Measurements from ENCODE around the gene CALML5.

Gene CALML5

GRCh38 chr10:5536486-5537081 lies 37.2 kb upstream of the CALML5 start:
- Histone ChIP-seq H3K9me3 (ENCODE audit: insufficient read depth, low read length, severe bottlenecking) (no peaks in the 10 kb centered on the region), H3K4me1 (ENCODE audit: insufficient read depth, low read length) (no peaks in the 10 kb centered on the region), H2AFZ (ENCODE audit: low read depth, low read length) (no peak overlapping the region), H3K27ac (ENCODE audit: low read length) (no peak overlapping the region), H4K20me1 (ENCODE audit: insufficient read depth, low read length) (0 out of 2 replicates have a peak, but pooled peaks cover 2% of the 10 kb centered on the region), H3K79me2 (ENCODE audit: insufficient read depth, low read length) (no peaks in the 10 kb centered on the region), H3K4me3 (ENCODE audit: low read depth in 1 of 2, low read length in 2 of 2) (no peak overlapping the region), H3K36me3 (ENCODE audit: insufficient read depth, low read length) (no peaks in the 10 kb centered on the region), H3K4me2 (ENCODE audit: insufficient read depth, low read length) (no peak overlapping the region), H3K27me3 (ENCODE audit: insufficient read depth, low read length, poor library complexity) (peaks cover 13% of the 10 kb centered on the region), H3K9ac (ENCODE audit: low read depth, low read length) (no peak overlapping the region)
- ATAC-seq (ENCODE audit: insufficient read depth, low read depth) (no peak), DNase-seq (no peak)
- TF ChIP-seq EZH2 (IDR thresholded peaks at IDR 0.05; ENCODE audit: borderline replicate concordance, low read depth, low read length, severe bottlenecking) = no peak
- TF ChIP-seq CTCF (IDR thresholded peaks at IDR 0.05; ENCODE audit: borderline replicate concordance, extremely low read depth, low read length, poor library complexity, severe bottlenecking) = no peak

- Histone ChIP-seq H3K4me2 (ENCODE audit: insufficient read depth, low read length) (no peak overlapping the region), H4K20me1 (ENCODE audit: insufficient read depth, low read length) (0 out of 2 replicates have a peak, but pooled peaks cover 2% of the 10 kb centered on the region), H2AFZ (ENCODE audit: low read depth, low read length) (no peak overlapping the region), H3K4me1 (ENCODE audit: insufficient read depth, low read length) (no peaks in the 10 kb centered on the region), H3K27me3 (ENCODE audit: insufficient read depth, low read length, poor library complexity) (peaks cover 15% of the 10 kb centered on the region), H3K9me3 (ENCODE audit: insufficient read depth, low read length, severe bottlenecking) (no peaks in the 10 kb centered on the region), H3K27ac (ENCODE audit: low read length) (no peak overlapping the region), H3K36me3 (ENCODE audit: insufficient read depth, low read length) (no peaks in the 10 kb centered on the region), H3K4me3 (ENCODE audit: low read depth in 1 of 2, low read length in 2 of 2) (no peak overlapping the region), H3K79me2 (ENCODE audit: insufficient read depth, low read length) (no peaks in the 10 kb centered on the region), H3K9ac (ENCODE audit: low read depth, low read length) (no peak overlapping the region)
- DNase-seq (no peak), ATAC-seq (ENCODE audit: insufficient read depth, low read depth) (no peak)
- TF ChIP-seq CTCF (IDR thresholded peaks at IDR 0.05; ENCODE audit: borderline replicate concordance, extremely low read depth, low read length, poor library complexity, severe bottlenecking) (no peak), EZH2 (IDR thresholded peaks at IDR 0.05; ENCODE audit: borderline replicate concordance, low read depth, low read length, severe bottlenecking) (no peak)
Measured at GRCh38 chr10:5534880-5535856, 35.8 kb upstream of the CALML5 start.

- H3K27ac ChIP-seq (ENCODE audit: low read length) = no peak overlapping the region
Measured at GRCh38 chr10:5534051-5534821, 34.9 kb upstream of the CALML5 start.

More at GRCh38 chr10:5534051-5534821, 34.9 kb upstream of the CALML5 start:
- Histone ChIP-seq H3K4me2 (ENCODE audit: insufficient read depth, low read length) (no peak overlapping the region), H3K36me3 (ENCODE audit: insufficient read depth, low read length) (no peaks in the 10 kb centered on the region), H3K9me3 (ENCODE audit: insufficient read depth, low read length, severe bottlenecking) (no peaks in the 10 kb centered on the region), H2AFZ (ENCODE audit: low read depth, low read length) (no peak overlapping the region), H3K9ac (ENCODE audit: low read depth, low read length) (no peak overlapping the region), H4K20me1 (ENCODE audit: insufficient read depth, low read length) (0 out of 2 replicates have a peak, but pooled peaks cover 2% of the 10 kb centered on the region), H3K27me3 (ENCODE audit: insufficient read depth, low read length, poor library complexity) (peaks cover 15% of the 10 kb centered on the region), H3K79me2 (ENCODE audit: insufficient read depth, low read length) (no peaks in the 10 kb centered on the region), H3K4me3 (ENCODE audit: low read depth in 1 of 2, low read length in 2 of 2) (no peak overlapping the region), H3K4me1 (ENCODE audit: insufficient read depth, low read length) (no peaks in the 10 kb centered on the region)
- TF ChIP-seq EZH2 (IDR thresholded peaks at IDR 0.05; ENCODE audit: borderline replicate concordance, low read depth, low read length, severe bottlenecking) = no peak
- no peak for TF ChIP-seq CTCF (IDR thresholded peaks at IDR 0.05; ENCODE audit: borderline replicate concordance, extremely low read depth, low read length, poor library complexity, severe bottlenecking)
- ATAC-seq (ENCODE audit: insufficient read depth, low read depth) = no peak
- DNase-seq = no peak

Measured in DND-41 (cell line).